GM21390 (cell line): ENCODE data around the gene FAM131B.
"Not testable (repeated sequence)": the region's sequence is repeated elsewhere in the genome, so short reads cannot be mapped to it uniquely, and the experiment has no call there.

Source experiments
- ATAC-seq: cut with Tn5 transposase; IDR thresholded peaks from one replicate; pipeline ENCODE4 v1.9.1; 2021; ENCODE audit not compliant: unreplicated experiment

Gene FAM131B

DNA sequence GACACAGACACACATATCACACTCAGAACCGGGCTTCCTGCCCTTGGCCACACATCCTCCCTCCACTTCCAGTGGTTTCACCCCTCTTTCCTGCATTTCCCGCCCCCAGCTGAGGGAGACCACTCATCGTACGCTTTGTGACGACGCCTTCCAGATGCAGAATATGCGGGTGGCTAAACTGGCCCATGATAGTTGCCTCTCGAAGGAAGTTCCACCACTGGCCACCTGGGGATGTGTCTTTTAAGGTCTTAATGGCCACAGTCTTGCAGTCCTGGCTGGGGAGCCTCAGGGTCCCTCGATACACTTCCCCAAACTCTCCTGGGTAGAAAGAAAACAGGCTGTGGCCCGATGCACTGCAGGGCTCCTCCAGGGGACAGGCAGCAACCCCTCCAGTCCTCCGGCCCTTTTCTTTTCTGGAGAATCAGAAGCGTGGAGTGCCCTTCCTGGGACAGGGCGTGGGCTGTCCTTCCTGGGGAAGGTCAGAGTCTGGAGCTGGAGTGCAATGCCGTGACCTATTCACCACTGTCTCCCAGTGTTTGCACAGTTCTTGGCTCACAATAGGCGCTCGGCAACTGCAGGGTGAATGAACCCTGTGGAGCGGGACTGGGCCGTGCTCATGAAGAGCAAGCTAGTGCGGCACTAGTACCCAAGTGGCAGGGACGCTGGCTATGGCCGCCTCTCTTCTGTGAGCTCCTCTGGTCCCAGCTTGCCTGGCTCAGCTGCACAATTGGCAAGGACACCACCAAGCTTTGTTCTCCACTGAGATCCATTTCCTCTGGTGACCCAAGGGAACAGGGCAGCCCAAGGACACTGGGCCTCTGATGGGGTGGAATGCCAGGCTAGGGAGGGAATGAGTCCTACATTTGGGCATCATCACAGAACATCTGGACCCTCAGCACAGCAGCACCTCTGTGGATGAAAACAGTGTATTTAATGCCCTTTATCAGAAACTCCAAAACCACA is 33.0 kb upstream of the FAM131B start:
- no peak for ATAC-seq

DNA sequence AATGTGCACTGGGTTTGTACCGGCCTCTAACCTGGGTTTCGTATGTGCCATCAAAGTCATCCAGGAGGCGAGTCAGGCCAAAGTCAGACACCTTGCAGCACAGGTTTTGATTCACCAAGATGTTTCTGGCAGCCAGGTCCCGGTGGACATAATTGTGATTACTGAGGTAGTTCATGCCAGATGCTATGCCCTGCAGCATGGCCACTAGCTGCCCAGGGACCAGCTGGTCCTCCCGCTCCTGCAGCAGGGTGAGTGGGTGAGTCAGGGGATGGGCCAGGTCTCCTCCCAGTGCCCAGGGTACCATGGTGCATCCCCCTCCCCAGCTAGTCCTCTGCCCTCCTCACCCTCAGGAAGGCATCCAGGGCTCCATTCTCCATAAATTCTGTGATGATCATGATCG is 32.3 kb upstream of the FAM131B start:
- ATAC-seq = no peak

DNA sequence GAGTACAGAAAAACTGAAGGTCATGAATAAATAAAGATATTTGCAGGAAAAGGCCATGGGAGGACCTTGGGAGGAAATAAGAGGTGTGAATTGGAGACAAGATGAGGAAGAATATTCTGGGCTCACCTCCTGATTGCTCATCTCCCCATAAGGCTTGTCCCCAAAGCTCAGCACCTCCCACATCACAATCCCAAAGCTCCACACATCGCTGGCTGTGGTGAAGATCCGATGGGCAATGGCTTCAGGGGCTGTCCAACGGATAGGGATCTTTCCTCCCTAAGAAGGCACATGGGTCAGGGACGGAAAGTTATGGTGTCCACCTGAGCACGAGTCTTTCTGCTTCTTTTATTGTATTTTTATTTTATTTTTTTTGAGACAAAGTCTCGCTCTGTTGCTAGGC is 31.6 kb upstream of the FAM131B start:
- no peak for ATAC-seq

DNA sequence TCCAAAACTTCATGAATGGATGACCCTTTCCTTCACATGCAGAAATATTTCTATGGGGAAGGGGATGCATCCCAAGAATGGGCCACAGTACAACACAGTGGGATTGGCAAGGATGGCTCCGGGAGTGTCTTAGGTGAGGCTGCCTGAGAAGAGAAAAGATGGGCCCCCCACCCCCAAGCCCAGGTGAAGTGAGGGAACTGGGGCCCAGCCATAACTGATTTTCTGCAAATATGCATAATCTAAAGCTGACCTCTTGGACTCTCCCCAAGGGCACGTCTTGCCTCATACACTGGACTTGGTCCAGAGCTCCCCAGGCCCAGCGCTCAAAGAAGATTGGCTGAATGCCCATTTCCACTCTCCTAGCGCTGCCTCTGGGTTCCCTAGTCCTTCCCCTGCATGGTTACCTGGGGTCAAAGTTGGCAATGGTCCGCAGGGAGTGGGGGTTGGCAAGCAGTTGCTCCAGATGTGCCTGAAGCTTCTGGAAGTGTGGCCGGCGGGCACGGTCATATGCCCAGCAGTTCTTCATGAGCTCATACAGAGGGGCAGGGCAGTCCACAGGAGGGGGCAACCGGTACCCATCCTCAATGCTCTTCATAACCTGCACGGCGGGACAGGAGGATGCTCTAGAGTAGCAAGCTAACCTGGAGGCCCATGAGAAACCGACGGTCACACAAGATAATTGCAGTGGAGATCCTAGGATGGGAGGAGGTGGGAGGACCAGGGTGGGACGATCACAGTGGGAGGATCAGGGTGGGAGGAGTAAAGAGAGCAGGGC is 30.9 kb upstream of the FAM131B start:
- ATAC-seq = no peak

DNA sequence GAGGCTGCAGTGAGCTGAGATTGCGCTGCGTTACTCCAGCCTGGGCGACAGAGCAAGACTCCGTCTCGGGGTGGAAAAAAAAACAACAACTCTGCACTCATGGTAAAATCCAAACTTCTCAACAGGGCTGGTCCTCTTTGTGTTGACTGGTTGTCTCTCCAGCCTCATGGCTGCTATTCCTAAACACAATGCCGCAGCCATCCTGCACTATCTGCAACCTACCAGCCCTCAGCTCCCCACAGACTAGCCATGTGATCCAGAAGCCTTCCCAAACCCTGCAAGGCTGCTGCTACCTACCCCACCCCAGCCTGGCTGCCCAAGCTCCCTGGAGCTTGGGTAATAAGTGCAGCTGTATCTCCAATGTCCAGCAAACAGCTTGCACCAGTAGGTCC is 30.4 kb upstream of the FAM131B start:
- ATAC-seq = no peak

DNA sequence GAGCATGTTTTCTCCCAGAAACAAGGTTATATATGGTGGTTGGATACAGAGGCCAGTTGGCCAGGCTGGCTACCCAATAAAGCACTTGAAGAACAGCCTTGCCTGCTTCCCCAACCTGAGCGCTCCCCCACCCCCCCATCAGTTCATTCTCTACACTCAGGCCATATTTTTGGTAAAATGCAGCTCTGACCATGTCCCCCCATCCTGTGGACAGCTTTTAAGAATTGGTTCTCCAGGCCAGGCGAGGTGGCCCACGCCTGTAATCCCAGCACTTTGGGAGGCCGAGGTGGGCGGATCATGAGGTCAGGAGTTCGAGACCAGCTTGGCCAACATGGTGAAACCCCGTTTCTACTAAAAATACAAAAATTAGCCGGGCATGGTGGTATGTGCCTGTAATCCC is 29.9 kb upstream of the FAM131B start:
- ATAC-seq = not testable (repeated sequence)

DNA sequence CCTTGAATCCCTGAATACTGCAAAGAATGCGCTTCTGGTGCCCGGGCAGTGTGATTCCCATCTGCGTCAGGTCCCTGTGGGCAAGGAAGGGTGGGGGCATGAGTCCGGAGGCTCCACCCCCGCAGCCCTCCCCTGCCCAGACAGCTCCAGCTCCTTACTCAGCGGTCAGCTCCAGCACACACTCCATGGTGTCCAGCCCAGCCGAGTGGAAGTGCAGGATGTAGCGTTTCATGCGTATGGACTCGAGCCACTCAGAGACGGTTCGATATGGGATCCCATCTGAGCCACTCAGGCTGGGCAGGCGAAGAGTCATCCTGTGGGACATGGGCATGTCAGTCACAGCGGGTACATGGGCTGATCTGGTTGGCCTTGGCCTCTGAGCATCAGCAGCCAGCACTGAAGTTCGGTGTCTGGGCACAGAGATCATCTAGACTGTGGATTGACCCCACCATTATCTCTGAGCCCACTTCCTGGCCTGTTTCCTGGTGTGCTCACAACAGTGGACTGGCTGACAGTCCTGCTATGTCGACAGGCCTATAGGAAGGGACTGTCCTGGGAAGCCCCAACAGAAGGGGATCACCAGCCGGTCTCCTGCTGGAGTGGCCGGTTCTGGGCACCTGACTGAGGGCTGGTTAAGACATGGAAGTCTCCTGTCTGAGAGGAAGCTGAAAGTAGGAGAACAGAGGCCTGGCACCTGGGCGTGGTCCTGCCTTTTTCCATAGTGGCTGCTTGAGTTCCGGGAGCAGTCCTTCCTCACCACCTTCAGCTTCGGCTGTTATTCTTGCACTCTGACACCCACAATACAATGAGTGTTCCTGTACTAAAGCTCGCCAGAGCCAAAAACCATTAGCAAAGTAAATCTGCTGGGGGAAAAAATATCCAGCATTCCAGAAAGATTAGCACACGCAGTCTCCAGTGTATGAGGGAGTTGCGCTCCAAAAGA is 29.2 kb upstream of the FAM131B start:
- ATAC-seq = no peak

DNA sequence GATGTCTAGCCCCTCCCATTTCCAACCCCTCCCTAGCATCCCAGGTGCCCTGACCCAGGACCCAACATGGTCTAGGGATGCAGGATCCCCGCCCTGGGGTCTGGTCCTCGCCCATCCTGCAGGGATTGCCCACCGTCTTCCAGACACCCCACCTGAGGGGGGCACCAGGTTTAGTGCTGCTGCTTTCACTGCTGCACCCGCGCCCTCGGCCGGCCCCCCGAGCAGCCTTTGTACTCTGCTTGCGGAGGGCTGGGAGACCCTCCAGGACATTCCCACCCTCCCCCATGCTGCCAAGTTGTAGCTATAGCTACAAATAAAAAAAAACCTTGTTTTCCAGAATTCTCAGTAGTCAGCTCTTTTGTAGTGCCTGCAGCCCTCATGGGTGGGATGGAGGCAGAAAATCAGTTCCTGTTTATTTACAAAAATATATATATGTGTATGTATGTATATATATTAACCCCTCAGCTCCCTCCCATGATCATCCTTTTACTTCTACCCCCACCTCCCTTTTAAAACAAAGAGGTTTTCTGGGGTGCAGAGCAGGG is 28.3 kb upstream of the FAM131B start:
- ATAC-seq = no peak

DNA sequence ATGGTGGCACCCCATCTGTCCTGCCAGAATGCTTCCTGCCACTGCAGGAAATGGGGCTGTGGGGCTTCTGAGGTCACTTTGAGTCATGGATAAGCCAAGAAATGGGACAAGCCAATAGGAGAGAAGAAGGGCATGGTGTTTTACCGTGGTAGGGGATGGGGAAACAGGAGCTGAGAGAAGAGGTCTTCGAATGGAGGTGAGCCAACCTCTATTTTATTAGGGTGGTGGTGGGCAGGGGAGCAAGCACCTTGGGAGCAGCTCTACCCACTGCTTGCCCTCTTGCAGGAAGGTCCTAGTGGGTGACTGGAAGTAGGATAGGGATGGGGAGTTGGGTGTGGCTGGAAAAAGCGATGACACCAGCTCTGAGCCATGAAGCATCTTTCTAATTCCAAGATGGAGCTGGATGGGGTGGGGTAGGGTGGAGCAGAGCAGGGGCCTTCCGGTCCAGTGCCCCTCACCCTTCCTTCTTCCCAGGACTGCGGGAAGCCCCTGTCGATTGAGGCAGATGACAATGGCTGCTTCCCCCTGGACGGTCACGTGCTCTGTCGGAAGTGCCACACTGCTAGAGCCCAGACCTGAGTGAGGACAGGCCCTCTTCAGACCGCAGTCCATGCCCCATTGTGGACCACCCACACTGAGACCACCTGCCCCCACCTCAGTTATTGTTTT is 27.7 kb upstream of the FAM131B start:
- ATAC-seq = no peak

DNA sequence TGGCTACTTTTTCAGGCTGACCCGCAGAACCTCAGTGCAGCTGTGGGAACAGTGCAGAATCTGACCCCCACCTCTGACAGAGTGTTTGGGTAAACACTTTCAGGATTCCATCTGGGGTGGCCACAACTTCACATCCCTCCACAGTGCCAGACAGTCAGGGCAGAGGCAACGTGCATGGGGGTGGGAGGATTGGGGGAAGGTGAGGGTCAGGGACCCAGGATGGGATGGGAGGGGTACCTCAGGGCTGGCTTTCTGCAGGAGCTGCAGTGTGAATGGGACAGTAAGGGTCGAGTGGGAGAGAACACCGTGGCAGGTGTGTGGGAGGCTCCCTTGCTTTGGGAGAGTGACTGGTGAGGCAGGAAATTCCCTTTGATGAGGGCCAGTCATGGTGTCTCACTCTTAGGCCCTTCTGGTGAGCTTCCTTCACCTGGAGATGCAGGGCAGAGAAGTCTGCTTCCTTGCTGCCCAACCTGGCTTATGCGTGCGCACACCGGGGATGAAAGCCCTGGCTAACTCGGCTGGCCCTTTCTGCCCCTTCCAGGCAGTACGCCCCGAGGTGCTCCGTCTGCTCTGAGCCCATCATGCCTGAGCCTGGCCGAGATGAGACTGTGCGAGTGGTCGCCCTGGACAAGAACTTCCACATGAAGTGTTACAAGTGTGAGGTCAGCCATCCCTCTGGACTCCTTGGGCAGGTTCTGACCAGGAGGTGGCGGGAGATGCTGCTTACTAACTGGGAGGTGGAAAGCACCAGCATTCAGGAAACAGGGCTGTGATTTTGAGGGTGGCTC is 27.0 kb upstream of the FAM131B start:
- ATAC-seq = no peak

DNA sequence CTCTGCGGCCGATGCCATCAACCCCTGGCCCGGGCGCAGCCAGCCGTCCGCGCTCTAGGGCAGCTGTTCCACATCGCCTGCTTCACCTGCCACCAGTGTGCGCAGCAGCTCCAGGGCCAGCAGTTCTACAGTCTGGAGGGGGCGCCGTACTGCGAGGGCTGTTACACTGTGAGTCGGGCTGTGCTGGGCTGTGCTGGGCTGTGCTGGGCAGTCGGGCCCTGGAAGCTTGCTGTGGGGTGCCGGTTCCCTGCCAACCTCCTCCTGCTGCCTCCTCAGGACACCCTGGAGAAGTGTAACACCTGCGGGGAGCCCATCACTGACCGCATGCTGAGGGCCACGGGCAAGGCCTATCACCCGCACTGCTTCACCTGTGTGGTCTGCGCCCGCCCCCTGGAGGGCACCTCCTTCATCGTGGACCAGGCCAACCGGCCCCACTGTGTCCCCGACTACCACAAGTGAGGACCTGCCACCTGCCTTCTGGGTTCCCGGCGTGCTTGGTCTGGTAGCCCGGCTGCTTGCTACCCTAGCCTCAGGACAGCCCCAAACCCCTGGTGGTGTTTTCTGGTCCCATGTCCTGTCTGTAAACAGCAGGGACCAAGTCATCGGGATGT is 26.1 kb upstream of the FAM131B start:
- ATAC-seq = no peak

DNA sequence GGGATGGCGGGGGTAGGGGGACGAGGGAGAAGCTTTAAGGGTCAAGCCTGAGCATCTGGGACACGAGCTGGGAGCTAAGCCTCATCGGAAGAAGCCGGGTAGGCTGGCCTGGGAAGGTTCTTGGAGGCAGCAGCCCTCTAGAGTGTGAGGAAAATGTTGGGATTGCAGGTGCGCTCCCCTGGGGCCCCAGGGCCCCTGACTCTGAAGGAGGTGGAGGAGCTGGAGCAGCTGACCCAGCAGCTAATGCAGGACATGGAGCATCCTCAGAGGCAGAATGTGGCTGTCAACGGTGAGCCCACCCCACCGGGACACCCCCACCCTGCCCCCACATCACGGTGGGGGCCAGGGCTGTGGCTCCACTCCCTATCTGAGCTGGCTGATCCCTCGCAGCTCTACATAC is 25.5 kb upstream of the FAM131B start:
- no peak for ATAC-seq

DNA sequence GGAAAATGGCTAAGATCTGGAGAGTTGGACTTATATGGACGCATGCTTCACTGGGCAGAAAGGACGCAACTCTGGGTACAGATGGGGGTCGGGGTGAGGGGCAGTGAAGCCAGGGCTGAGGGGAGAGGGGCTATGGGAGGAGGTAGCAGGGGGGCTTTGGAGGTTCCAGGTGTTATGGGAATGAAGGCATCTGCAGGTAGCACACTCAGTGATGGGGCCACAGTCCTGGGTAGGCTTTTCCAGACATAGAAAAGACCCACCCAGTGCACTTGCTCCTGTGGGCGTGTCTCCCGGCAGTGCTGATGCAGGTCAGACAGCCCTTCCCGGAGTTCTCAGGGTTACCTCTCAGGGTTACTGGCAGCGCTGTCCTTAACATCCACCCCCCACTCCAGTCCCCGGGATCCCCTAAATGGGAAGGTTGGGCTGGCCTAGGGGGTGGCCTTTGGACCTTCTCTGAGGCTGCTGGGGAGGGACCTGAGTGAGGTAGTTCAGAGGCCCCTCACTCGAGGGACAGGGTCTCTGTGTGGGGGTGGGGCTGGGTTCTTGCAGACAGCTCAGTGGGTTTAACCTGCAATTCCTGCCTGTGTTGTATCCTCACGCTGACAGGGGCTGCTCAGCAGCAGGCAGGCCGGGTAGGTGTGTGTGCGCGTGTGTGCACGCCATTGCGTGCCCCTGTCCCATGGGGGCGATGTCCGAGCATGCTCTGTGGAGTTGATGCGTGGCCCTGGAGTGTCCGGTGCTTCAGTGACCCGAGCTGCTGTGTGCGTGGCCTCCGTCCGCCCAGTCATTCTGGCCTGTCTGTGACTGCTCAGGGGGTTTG is 24.9 kb upstream of the FAM131B start:
- no peak for ATAC-seq

DNA sequence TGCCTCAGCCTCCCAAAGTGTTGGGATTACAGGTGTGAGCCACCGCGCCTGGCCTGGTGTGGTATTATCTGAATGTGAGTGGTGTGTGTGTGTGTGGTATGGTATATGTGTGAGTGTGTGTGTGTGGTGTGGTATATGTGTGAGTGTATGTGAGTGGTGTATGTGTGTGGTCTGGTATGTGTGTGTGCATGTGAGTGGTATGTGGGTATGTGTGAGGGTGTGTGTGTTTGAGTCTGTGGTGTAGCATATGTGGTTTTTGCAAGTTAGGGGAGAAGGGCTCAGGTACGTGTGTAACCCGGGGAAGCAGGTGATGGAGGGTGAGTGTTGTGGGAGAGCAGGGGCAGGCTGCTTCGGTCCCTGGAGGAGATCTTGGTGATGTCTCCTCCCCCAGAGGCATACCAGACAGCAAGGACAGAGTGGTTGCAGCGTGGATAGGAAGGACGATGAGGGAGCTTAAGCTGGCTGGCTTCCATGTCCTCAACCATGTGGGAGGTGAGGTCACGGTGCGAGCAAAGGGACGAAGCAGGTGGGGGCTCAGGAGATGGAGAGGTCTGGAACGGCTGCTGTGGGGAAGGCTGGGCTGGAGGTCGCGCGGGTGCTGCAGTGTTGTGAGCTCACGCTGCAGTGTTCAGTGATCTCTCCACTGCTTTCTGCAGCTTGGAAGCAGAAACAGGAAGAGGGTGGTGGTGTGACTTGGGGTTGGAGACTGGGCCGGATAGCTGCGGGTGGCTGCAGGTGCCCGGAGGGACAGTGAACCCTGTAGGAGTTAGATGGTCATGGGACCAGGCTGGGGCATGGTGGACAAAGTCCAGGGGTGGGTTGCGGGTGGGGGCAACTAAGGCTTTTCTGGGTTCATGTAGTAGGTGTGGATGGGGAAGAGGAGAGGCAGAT is 23.6 kb upstream of the FAM131B start:
- ATAC-seq = no peak

DNA sequence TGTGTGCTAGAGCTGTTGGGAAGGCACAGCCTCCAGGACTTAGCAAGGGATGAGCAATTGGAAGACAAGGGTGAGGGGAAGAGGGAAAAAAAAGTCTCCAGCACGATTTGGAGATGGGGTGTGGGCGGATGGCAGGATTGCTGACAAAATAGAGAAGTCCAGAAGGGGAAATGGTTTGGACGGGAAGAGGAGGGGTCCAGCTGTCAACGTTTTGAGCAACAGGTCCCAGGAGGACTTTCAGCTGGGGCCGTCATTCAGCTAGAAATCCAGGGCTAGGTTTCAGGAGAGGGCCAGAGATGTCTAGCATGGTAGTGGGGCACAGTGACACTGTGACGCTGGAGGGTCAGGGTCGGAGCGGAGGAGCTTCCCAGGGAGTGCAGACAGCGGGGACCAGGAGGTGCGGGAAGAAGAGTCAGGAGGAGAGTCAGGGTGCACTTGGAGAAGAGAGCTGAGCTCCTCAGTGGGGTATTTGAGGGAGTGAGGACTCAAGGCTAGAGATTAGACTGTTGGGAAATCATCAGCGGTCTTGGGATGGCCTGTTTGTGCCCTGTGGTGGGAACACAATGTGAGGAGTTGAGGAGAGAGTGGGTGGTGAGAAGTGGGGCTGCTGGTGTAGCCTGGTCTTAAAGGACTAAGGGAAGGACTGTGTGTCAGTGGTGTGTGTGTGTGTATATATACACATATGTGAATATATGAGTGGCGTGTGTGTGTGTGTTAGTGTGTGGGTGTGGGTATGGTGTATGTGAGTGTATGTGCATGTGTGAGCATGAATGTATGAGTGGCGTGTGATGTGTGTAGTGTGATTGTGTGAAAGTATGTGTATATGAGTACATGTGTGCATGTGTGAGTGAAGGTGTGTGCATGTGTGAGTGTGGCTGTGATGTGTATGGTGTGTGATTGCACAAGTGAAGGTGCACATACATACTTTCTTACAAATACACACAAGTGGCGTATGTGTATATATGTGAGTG is 22.4 kb upstream of the FAM131B start:
- no peak for ATAC-seq

DNA sequence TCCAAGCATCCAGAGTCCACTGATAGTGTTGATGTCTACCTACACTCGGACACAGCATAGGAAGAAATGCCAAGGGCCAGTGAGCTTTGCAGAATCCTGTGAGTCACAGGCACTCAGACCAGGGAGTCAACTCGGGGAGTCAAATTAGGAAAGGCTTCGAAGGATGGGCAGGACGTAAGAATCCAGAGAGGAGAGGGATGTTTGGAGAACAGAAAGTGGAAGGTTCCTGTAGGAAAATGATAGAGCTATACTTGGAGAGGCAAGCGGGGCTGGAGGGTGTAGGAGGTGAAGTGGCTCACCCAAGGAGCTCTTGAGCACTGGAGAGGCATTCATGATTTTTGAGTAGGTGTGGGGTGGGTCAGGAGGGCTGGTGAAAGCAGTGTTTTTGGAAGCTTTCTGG is 21.6 kb upstream of the FAM131B start:
- ATAC-seq = no peak
